HAP-1 (cell line): Measurements from ENCODE around the gene TGFBR3L.
"Not testable (repeated sequence)": the region's sequence is repeated elsewhere in the genome, so short reads cannot be mapped to it uniquely, and the experiment has no call there.

Experiments
- DNase-seq, 2 experiments: peaks; one replicate each; pipeline ENCODE4 v3.0.0-alpha.2; 2016 to 2020; ENCODE audit warnings: low spot score in 2 of 2
- H3K27me3 ChIP-seq: fragments of 250-450 bp; sonication (Bioruptor Pico); 2 replicates; pipeline ENCODE4 v1.5.1; 2020; ENCODE audit warnings: low read depth, mild to moderate bottlenecking, moderate library complexity
- H3K36me3 ChIP-seq: fragments of 250-450 bp; sonication (Bioruptor Pico); replicated peaks from 2 replicates; pipeline ENCODE4 v1.5.1; 2020; ENCODE audit warnings: mild to moderate bottlenecking
- H3K4me1 ChIP-seq: fragments of 250-450 bp; sonication (Bioruptor Pico); 2 replicates; pipeline ENCODE4 v1.5.1; 2020; ENCODE audit warnings: mild to moderate bottlenecking
- H3K4me3 ChIP-seq: fragments of 250-450 bp; sonication (Bioruptor Pico); 2 replicates; pipeline ENCODE4 v1.5.1; 2020; ENCODE audit warnings: mild to moderate bottlenecking, moderate library complexity
- H3K9me3 ChIP-seq: fragments of 250-450 bp; sonication (Bioruptor Pico); 2 replicates; pipeline ENCODE4 v1.5.1; 2020; ENCODE audit warnings: mild to moderate bottlenecking, moderate library complexity
- in situ Hi-C: fragments of 300-500 bp; cut with MboI; formaldehyde crosslinking; loops from 3 replicates; pipeline ENCODE4 v1.14.3; 2020; ENCODE audit warnings: low sequenced_read_pairs, inconsistent platforms, mixed read lengths

Gene TGFBR3L

DNA sequence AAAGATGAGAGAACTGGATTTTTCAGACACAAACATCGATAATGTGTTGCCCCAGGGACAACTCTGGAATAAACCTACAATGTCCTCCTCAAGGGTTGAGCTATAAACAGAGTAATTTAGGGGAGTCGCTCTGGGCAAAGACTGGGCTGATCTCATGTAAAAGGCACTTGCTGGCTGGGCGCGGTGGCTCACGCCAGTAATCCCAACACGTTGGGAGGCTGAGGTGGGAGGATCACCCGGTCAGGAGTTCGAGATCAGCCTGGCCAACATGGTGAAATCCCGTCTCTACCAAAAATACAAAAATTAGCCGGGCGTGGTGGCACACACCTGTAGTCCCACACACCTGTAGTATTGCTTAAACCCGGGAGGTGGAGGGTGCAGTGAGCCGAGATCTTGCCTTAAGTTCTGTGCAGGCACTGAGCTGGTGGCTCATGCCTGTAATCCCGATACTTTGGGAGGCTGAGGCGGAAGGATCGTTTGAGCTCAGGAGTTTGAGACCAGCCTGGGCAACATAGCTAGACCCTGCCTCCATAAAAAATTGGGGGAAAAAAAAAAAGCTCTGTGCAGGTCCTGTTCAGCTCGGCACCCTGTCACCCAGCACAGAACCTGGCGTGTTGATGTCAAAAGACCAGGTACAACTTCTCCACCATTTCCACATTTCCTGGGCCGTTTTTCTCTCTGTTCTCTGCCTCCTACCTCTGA, 27.4 kb downstream of the TGFBR3L start:
- Histone ChIP-seq H3K4me1 (peaks cover 8% of the 10 kb centered on the region), H3K9me3 (no peaks in the 10 kb centered on the region), H3K27me3 (no peaks in the 10 kb centered on the region), H3K36me3 (peaks cover 47% of the 10 kb centered on the region), H3K4me3 (peak overlapping the region; percentile 92)
- in situ Hi-C loops = loop anchor here (10.0 kb wide), 1 partner anchor 313 kb away; no protein-coding TSS in a partner anchor
- no peak for DNase-seq

- peak overlapping the region; percentile 92 for H3K4me3 ChIP-seq
- DNase-seq = no peak
- no peaks in the 10 kb centered on the region for H3K27me3 ChIP-seq
- in situ Hi-C loops = loop anchor here (10.0 kb wide), 1 partner anchor 312 kb away; no protein-coding TSS in a partner anchor
- peaks cover 37% of the 10 kb centered on the region for H3K36me3 ChIP-seq
- H3K4me1 ChIP-seq = peaks cover 8% of the 10 kb centered on the region
- no peaks in the 10 kb centered on the region for H3K9me3 ChIP-seq
These were observed 28.4 kb downstream of the TGFBR3L start for GRCh38 chr19:7942981-7943443.

DNA sequence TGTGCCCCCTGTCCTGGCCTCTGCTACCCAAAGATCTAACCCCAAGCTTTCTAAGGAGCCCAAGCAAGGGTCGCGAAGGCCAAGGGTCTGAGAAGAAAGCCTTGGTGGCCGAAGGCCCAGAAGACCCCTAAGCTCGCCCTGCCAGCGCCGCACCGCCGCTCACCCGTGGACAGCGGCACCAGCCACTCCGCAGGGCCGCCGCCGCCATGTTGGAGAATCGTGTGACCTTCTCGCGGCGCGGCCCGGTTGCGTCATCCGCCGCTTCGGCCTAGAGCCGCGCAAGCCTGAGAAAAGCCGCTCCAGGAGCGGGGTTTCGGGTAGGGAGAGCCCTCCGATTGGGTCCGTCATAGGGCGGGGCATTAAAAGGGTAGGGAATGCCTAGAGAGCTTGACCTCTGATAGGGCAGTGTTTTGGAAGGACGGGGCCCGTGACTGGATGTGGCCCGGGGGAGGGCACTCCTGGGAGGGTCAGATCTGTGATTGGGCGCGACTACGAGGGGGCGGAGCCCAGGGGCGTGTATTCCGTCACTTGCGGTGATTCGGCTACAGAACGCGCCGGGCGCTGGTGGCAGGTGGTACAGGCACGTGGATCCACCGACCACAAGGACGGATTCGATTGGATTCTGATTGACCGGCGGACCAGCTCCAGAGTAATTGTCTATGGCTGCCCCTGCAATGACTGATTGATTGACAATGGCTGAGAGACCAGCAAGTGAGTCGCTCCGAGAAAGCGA, 29.0 kb downstream of the TGFBR3L start, which contains the start of gene TIMM44:
TIMM44 (minus strand) TSS at position 223 of the 733 bp plus-strand sequence; CDS start at position 208, 15 bp downstream.
- Histone ChIP-seq H3K36me3 (peaks cover 31% of the 10 kb centered on the region), H3K27me3 (no peaks in the 10 kb centered on the region), H3K4me3 (peak within 1 kb of the TSS; percentile 92), H3K9me3 (no peaks in the 10 kb centered on the region), H3K4me1 (peaks cover 8% of the 10 kb centered on the region)
- DNase-seq = peak; percentile 99 to 100
- in situ Hi-C loops = loop anchor here (10.0 kb wide), 1 partner anchor 311 kb away; no protein-coding TSS in a partner anchor

DNA sequence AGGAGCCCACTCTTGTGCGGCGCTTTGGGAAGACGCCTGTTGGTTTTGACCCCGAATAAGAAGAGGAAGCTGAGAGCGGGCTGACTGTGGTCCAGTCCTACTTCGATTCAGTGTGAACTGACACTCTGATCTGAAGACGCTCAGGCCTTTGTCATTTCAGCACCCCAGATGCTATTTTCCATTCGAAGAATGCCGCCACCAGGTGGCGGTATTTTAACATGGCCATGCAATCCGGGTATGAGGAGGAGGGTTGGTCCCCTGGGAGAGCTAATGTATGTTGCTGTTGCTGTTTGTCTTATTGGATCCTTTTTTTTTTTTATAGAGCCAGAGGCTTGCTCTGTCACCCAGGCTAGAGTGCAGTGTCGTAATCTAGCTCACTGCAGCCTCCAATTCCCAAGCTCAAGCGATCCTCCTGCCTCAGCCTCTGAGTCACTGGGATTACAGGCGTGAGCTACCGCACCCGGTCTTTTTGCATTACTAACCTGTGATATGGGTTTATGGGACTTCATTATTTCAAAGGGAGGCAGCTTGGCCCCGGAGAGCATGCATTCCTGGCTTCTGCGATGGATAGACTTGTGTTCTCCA, 29.6 kb downstream of the TGFBR3L start:
- no peaks in the 10 kb centered on the region for H3K9me3 ChIP-seq
- H3K4me3 ChIP-seq = peak overlapping the region; percentile 92
- peaks cover 25% of the 10 kb centered on the region for H3K36me3 ChIP-seq
- H3K27me3 ChIP-seq = no peaks in the 10 kb centered on the region
- DNase-seq = peak; percentile 91 to 95
- H3K4me1 ChIP-seq = peaks cover 8% of the 10 kb centered on the region
- in situ Hi-C loops = loop anchor here (10.0 kb wide), 1 partner anchor 311 kb away; no protein-coding TSS in a partner anchor

DNA sequence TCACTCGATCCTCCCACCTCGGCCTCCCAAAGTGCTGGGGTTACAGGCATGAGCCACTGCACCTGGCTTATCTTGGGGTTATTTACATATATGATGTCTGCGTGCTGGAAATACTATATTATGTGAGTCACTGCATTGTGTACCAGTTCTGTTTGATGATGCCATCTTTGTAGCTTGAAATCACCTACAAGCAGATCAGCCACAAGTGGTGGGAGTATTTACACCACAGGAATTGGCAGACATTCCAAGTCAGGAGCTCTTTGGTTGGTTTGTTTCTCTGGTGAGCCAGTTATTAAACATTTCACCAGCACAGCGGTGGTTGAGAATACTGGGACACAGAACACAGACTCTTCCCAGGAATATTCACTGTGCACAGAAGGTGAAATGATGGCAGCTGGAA, 33.3 kb downstream of the TGFBR3L start:
- in situ Hi-C loops = loop anchor here (10.0 kb wide), 1 partner anchor 307 kb away; no protein-coding TSS in a partner anchor
- Histone ChIP-seq H3K4me1 (peaks cover 3% of the 10 kb centered on the region; the same call in 1 of the 2 replicates), H3K27me3 (no peaks in the 10 kb centered on the region), H3K4me3 (no peak overlapping the region), H3K9me3 (no peaks in the 10 kb centered on the region), H3K36me3 (no peaks in the 10 kb centered on the region)
- DNase-seq = no peak

DNA sequence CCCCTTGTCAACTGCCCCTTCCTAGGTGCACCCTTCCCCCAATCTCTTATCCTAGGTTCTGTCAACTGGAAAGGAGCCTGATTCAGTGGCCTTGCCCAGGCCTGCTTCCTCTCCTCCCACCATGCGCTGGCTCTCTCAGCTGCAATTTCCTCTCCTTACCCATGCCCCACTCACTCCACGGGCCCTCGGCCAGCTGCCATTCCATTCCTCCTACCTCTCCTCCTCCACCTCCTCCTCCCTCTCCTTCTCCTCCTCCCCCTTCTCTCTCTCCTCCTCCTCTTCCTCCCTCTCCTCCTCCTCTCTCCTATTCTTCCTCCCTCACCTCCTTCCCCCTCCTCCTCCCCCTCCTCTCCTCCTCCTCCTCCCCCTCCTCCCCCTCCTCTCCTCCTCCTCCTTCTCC, 38.4 kb downstream of the TGFBR3L start:
- H3K4me3 ChIP-seq = no peak overlapping the region
- H3K9me3 ChIP-seq = no peaks in the 10 kb centered on the region
- peaks cover 3% of the 10 kb centered on the region for H3K36me3 ChIP-seq
- no peaks in the 10 kb centered on the region for H3K4me1 ChIP-seq
- DNase-seq = no peak
- H3K27me3 ChIP-seq = no peaks in the 10 kb centered on the region
- in situ Hi-C loops = no loop called here

DNA sequence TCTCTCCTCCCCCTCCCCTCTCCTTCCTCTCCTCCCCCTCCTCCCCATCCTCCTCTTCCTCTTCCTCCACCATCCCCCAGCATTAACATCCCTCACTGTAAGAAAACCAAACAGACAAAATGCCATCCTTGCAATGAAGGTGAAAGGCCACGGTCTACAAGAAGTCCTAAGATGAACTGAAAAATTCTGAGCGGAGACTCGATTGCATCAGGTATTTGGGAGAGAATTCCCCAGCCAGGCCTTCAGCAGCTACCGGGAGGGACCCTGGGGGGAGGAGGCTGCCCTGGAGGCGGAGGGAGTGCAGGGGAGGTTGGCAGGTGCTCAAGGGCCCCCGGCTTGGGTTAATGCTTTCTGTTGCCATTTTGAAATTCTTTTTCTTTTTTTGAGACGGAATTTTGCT, 38.9 kb downstream of the TGFBR3L start:
- Histone ChIP-seq H3K4me1 (no peaks in the 10 kb centered on the region), H3K27me3 (no peaks in the 10 kb centered on the region), H3K9me3 (no peaks in the 10 kb centered on the region), H3K4me3 (no peak overlapping the region), H3K36me3 (peaks cover 7% of the 10 kb centered on the region)
- in situ Hi-C loops = no loop called here
- DNase-seq = no peak

GRCh38 chr19:7955696-7956095, 41.1 kb downstream of the TGFBR3L start:
- Histone ChIP-seq H3K4me1 (no peaks in the 10 kb centered on the region), H3K27me3 (no peaks in the 10 kb centered on the region), H3K4me3 (no peak overlapping the region), H3K9me3 (no peaks in the 10 kb centered on the region), H3K36me3 (peaks cover 10% of the 10 kb centered on the region)
- no peak for DNase-seq
- in situ Hi-C loops = no loop called here

DNA sequence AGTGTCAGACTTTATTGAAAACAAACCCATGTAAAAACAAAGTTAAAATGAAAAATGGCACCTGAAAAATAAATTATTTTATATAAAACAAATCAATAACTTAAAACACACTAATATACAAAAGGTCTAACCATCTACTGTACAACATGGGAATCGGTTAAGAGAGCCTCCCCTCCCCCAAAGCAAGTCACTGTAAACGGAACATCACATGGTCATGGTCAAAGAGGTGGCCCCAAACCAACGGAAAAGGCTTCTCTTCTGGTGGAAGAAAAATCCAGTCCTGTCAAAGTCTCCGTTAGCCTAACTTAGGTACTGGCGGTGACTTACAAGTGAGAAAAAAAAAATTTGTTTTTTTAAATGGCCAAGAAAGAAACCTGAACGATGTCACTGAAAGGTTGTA, 44.6 kb downstream of the TGFBR3L start:
- Histone ChIP-seq H3K36me3 (peaks cover 41% of the 10 kb centered on the region), H3K9me3 (no peaks in the 10 kb centered on the region), H3K4me3 (no peak overlapping the region), H3K27me3 (no peaks in the 10 kb centered on the region), H3K4me1 (no peaks in the 10 kb centered on the region)
- in situ Hi-C loops = no loop called here
- no peak for DNase-seq

- H3K9me3 ChIP-seq, in situ Hi-C loops, H3K27me3 ChIP-seq, H3K4me3 ChIP-seq, H3K4me1 ChIP-seq, DNase-seq: not testable (repeated sequence)
- H3K36me3 ChIP-seq = peaks cover 56% of the 10 kb centered on the region
These were observed 46.5 kb downstream of the TGFBR3L start for GRCh38 chr19:7961082-7961481.

DNA sequence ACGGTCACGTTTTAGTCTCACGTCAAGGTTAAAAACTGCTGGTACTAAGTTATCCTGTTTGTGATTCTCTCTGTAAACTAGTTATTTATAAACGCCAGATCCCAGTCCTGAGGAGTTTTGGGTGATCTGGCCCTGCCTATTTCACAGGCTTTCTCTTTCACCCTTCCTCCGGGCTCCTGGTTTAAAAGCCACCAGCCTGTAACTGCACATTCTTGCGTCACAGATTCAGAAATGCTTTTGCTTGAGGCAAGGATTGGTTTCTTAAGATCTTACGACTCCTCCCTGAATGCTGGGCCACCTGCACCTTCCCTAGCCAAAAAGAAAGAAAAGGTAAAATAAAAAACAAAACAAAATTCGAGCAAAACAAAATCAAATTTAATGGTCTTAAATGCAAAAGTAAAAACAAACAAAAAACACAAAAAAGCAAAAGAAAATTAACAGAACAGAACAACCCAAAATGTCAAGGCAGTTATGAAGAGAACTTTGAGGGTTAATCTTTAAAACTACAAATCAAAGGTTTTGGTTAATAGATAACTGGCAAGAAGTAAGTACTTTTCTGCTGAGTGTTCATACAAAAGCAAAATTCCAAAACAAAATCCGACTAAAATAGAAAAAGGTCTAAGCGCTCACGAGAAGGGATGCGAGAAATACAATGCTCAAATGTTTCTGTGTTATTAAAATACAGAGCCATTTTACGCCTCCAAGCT, 47.4 kb downstream of the TGFBR3L start:
- no peak for DNase-seq
- no peaks in the 10 kb centered on the region for H3K27me3 ChIP-seq
- no peaks in the 10 kb centered on the region for H3K9me3 ChIP-seq
- H3K4me3 ChIP-seq = no peak overlapping the region
- peaks cover 64% of the 10 kb centered on the region for H3K36me3 ChIP-seq
- H3K4me1 ChIP-seq = no peaks in the 10 kb centered on the region
- in situ Hi-C loops = no loop called here

GRCh38 chr19:7962644-7963268, 48.1 kb downstream of the TGFBR3L start:
- Histone ChIP-seq H3K4me1 (no peaks in the 10 kb centered on the region), H3K36me3 (peaks cover 71% of the 10 kb centered on the region), H3K4me3 (no peak overlapping the region), H3K9me3 (no peaks in the 10 kb centered on the region), H3K27me3 (no peaks in the 10 kb centered on the region)
- DNase-seq = no peak
- in situ Hi-C loops = no loop called here

DNA sequence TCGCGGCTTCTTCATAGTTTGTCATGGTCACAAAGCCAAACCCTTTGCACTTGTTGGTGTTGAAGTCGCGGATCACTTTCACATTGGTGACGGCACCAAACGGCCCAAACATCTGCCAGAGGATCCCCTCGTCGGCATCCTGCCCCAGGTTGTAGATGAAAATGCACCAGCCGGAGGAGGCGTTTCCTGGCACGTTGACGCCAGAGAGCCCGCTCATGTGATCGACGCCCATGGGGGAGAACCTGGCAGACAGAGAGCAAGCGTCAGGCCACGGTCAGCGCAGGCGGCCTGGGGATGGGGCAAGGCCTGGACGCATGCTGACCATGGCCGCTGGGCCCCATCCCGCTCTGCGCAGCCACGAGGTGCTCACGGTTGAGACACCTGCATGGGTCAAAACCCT, 48.9 kb downstream of the TGFBR3L start:
- DNase-seq = no peak
- no peaks in the 10 kb centered on the region for H3K9me3 ChIP-seq
- no peaks in the 10 kb centered on the region for H3K4me1 ChIP-seq
- H3K27me3 ChIP-seq = no peaks in the 10 kb centered on the region
- no peak overlapping the region for H3K4me3 ChIP-seq
- in situ Hi-C loops = no loop called here
- peaks cover 72% of the 10 kb centered on the region for H3K36me3 ChIP-seq
